ENCODE results near the gene MED9. TPM values are rescaled to one million over a fixed set of nuclear protein-coding genes. Genes with fewer than 3 reads are reported as not detected.

The MED9 gene
- total and polyA plus RNA-seq, 2 donors (not counting 3 experiments of a cell fraction or from before 2014, with no cell fraction given), result 15.1 to 18.2 TPM

- H3K4me2 ChIP-seq (ENCODE audit: insufficient read depth, low read length), result no peak overlapping the region
- H3K9ac ChIP-seq (replicated peaks; ENCODE audit: extremely low read depth, insufficient read depth, low read length), result no peak overlapping the region
- CTCF ChIA-PET, result interaction anchor here (2.0 to 2.3 kb wide), 2 partner anchors 31 to 50 kb away, joined by 4 to 8 read pairs; no protein-coding TSS in a partner anchor
- H3K4me1 ChIP-seq (ENCODE audit: control insufficient read depth, extremely low read depth, insufficient read depth, low read length), result peaks cover 26% of the 10 kb centered on the region
- no peak overlapping the region for H3K4me3 ChIP-seq (replicated peaks in 1 of 3; ENCODE audit: insufficient read depth in 1 of 3, low read depth in 1 of 3, low read length in 3 of 3)
- no peaks in the 10 kb centered on the region for H3K9me1 ChIP-seq (replicated peaks; ENCODE audit: control insufficient read depth, extremely low read depth, insufficient read depth, low read length)
- H2AFZ ChIP-seq (ENCODE audit: low read depth, low read length), result no peak overlapping the region
- peaks cover 0 to 6% of the 10 kb centered on the region in 2 experiments for H3K27me3 ChIP-seq (ENCODE audit: control insufficient read depth in 2 of 2, insufficient read depth in 2 of 2, low read length in 2 of 2)
- DNase-seq (ENCODE audit: low read depth, low spot score) (no peak), FAIRE-seq (no peak)
- intact Hi-C loops (cut with micrococcal nuclease), result loop anchor here (2.0 kb wide), 1 partner anchor 42 kb away; no protein-coding TSS in a partner anchor
- POLR2A ChIA-PET, result no interaction called here
- H4K20me1 ChIP-seq (replicated peaks; ENCODE audit: control insufficient read depth, extremely low read depth, insufficient read depth, low read length), result no peaks in the 10 kb centered on the region
- no TSS peak for BruUV-seq (replicated peaks)
- dilution Hi-C loops (cut with MboI; ENCODE audit: extremely low pct_ligation_motif_present, low sequenced_read_pairs), result no loop called here
- H3K36me3 ChIP-seq (ENCODE audit: control insufficient read depth in 2 of 2, extremely low read depth in 1 of 2, insufficient read depth in 2 of 2, low read length in 2 of 2), result no peaks in the 10 kb centered on the region
- H3K9me3 ChIP-seq (replicated peaks; ENCODE audit: control insufficient read depth, insufficient read depth, low read length), result no peaks in the 10 kb centered on the region
- TF ChIP-seq FOS (IDR thresholded peaks at IDR 0.05; ENCODE audit: borderline replicate concordance, insufficient read depth, low read length) (no peak), GATA2 (IDR thresholded peaks at IDR 0.05; ENCODE audit: insufficient read depth, insufficient read length, low read depth, low read length) (no peak), MYC (IDR thresholded peaks at IDR 0.05; ENCODE audit: low read depth, low read length) (no peak), MAX (IDR thresholded peaks at IDR 0.05; ENCODE audit: insufficient read depth, insufficient read length) (no peak), POLR2AphosphoS5 (IDR thresholded peaks at IDR 0.05; ENCODE audit: insufficient read depth, low read depth, low read length) (no peak), EZH2 (IDR thresholded peaks at IDR 0.05; ENCODE audit: borderline replicate concordance, low read depth, low read length, severe bottlenecking) (no peak)
- peak overlapping the region; percentile 90 for H3K27ac ChIP-seq (ENCODE audit: insufficient read depth, low read depth, low read length)
- H3K79me2 ChIP-seq (ENCODE audit: control insufficient read depth, insufficient read depth, low read length), result no peaks in the 10 kb centered on the region
These were observed 29.5 kb upstream of the MED9 start for GRCh38 chr17:17447264-17447663.

GRCh38 chr17:17448076-17448475 lies 28.7 kb upstream of the MED9 start:
- H3K36me3 ChIP-seq (ENCODE audit: control insufficient read depth in 2 of 2, extremely low read depth in 1 of 2, insufficient read depth in 2 of 2, low read length in 2 of 2), result no peaks in the 10 kb centered on the region
- H3K4me3 ChIP-seq (replicated peaks in 1 of 3; ENCODE audit: insufficient read depth in 1 of 3, low read depth in 1 of 3, low read length in 3 of 3), result no peak overlapping the region
- intact Hi-C loops (cut with micrococcal nuclease), result no loop called here
- H3K27me3 ChIP-seq (ENCODE audit: control insufficient read depth in 2 of 2, insufficient read depth in 2 of 2, low read length in 2 of 2), result peaks cover 0 to 9% of the 10 kb centered on the region in 2 experiments
- no peak for DNase-seq (ENCODE audit: low read depth, low spot score)
- ChIA-PET CTCF (interaction anchor here (0.8 to 2.3 kb wide), 3 partner anchors 31 to 93 kb away, joined by 3 to 8 read pairs (median 4); no protein-coding TSS in a partner anchor), POLR2A (no interaction called here)
- peaks cover 26% of the 10 kb centered on the region for H3K4me1 ChIP-seq (ENCODE audit: control insufficient read depth, extremely low read depth, insufficient read depth, low read length)
- H4K20me1 ChIP-seq (replicated peaks; ENCODE audit: control insufficient read depth, extremely low read depth, insufficient read depth, low read length), result no peaks in the 10 kb centered on the region
- H3K79me2 ChIP-seq (ENCODE audit: control insufficient read depth, insufficient read depth, low read length), result no peaks in the 10 kb centered on the region
- no peaks in the 10 kb centered on the region for H3K9me3 ChIP-seq (replicated peaks; ENCODE audit: control insufficient read depth, insufficient read depth, low read length)
- dilution Hi-C loops (cut with MboI; ENCODE audit: extremely low pct_ligation_motif_present, low sequenced_read_pairs), result no loop called here
- H3K4me2 ChIP-seq (ENCODE audit: insufficient read depth, low read length), result no peak overlapping the region
- no peak overlapping the region for H3K9ac ChIP-seq (replicated peaks; ENCODE audit: extremely low read depth, insufficient read depth, low read length)
- H2AFZ ChIP-seq (ENCODE audit: low read depth, low read length), result no peak overlapping the region
- BruUV-seq (replicated peaks), result no TSS peak
- no peak for FAIRE-seq
- no peak overlapping the region for H3K27ac ChIP-seq (ENCODE audit: insufficient read depth, low read depth, low read length)
- H3K9me1 ChIP-seq (replicated peaks; ENCODE audit: control insufficient read depth, extremely low read depth, insufficient read depth, low read length), result no peaks in the 10 kb centered on the region
- TF ChIP-seq CTCF (IDR thresholded peaks at IDR 0.05; ENCODE audit: extremely low read depth in 1 of 2, insufficient read depth in 1 of 2, low read depth in 1 of 2, low read length in 2 of 2) (no peak), POLR2A (IDR thresholded peaks at IDR 0.05; ENCODE audit: low read depth, low read length) (no peak), MAX (IDR thresholded peaks at IDR 0.05; ENCODE audit: insufficient read depth, insufficient read length) (no peak), POLR2AphosphoS5 (IDR thresholded peaks at IDR 0.05; ENCODE audit: insufficient read depth, low read depth, low read length) (no peak), GATA2 (IDR thresholded peaks at IDR 0.05; ENCODE audit: insufficient read depth, insufficient read length, low read depth, low read length) (no peak), MYC (IDR thresholded peaks at IDR 0.05; ENCODE audit: low read depth, low read length) (no peak), EZH2 (IDR thresholded peaks at IDR 0.05; ENCODE audit: borderline replicate concordance, low read depth, low read length, severe bottlenecking) (no peak), FOS (IDR thresholded peaks at IDR 0.05; ENCODE audit: borderline replicate concordance, insufficient read depth, low read length) (no peak)

Data from endothelial cell of umbilical vein (primary cell).